ENCODE measurements around the gene BCAP31. TPM values are rescaled to one million over a fixed set of nuclear protein-coding genes. Genes with fewer than 3 reads are reported as not detected.

Gene BCAP31
- polyA plus RNA-seq, 1 experiment: 222 TPM

GRCh38 chrX:153687121-153688039, 36.8 kb downstream of the BCAP31 start, which contains the start of gene SLC6A8:
TSS of gene SLC6A8 (plus strand) at chrX:153687926. CDS start at chrX:153688575, 649 bp downstream.
- ChIA-PET POLR2A (interaction anchor here (0.8 kb wide), 1 partner anchor 609 kb away, joined by 9 read pairs; no protein-coding TSS in a partner anchor), CTCF (interaction anchor here (0.6 to 1.1 kb wide), 3 partner anchors 21 to 30 kb away, joined by 3 to 4 read pairs (median 3); no protein-coding TSS in a partner anchor)
- Histone ChIP-seq H3K27me3 (ENCODE audit: control insufficient read depth, insufficient read depth, low read length) (no peaks in the 10 kb centered on the region), H3K4me3 (ENCODE audit: low read depth, low read length) (peak within 1 kb of the TSS; percentile 45), H3K36me3 (ENCODE audit: control insufficient read depth, insufficient read depth, low read length) (no peaks in the 10 kb centered on the region)
- no peak for DNase-seq (ENCODE audit: low read depth)
- TF ChIP-seq, protein P1, sequence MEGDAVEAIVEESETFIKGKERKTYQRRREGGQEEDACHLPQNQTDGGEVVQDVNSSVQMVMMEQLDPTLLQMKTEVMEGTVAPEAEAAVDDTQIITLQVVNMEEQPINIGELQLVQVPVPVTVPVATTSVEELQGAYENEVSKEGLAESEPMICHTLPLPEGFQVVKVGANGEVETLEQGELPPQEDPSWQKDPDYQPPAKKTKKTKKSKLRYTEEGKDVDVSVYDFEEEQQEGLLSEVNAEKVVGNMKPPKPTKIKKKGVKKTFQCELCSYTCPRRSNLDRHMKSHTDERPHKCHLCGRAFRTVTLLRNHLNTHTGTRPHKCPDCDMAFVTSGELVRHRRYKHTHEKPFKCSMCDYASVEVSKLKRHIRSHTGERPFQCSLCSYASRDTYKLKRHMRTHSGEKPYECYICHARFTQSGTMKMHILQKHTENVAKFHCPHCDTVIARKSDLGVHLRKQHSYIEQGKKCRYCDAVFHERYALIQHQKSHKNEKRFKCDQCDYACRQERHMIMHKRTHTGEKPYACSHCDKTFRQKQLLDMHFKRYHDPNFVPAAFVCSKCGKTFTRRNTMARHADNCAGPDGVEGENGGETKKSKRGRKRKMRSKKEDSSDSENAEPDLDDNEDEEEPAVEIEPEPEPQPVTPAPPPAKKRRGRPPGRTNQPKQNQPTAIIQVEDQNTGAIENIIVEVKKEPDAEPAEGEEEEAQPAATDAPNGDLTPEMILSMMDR (IDR thresholded peaks at IDR 0.05; ENCODE audit: insufficient read depth, low read depth, low read length): peak; percentile 35; the same call in 1 of the 2 replicates

GRCh38 chrX:153686711-153687110, 37.5 kb downstream of the BCAP31 start:
- ChIA-PET CTCF (interaction anchor here (0.6 to 1.1 kb wide), 2 partner anchors 28 to 30 kb away, joined by 3 to 4 read pairs; no protein-coding TSS in a partner anchor), POLR2A (no interaction called here)
- no peak for DNase-seq (ENCODE audit: low read depth)
- H3K27me3 ChIP-seq (ENCODE audit: control insufficient read depth, insufficient read depth, low read length): no peaks in the 10 kb centered on the region
- H3K36me3 ChIP-seq (ENCODE audit: control insufficient read depth, insufficient read depth, low read length): no peaks in the 10 kb centered on the region
- H3K4me3 ChIP-seq (ENCODE audit: low read depth, low read length): no peak overlapping the region
- TF ChIP-seq, protein P1 (IDR thresholded peaks at IDR 0.05; ENCODE audit: insufficient read depth, low read depth, low read length): no peak

DNA sequence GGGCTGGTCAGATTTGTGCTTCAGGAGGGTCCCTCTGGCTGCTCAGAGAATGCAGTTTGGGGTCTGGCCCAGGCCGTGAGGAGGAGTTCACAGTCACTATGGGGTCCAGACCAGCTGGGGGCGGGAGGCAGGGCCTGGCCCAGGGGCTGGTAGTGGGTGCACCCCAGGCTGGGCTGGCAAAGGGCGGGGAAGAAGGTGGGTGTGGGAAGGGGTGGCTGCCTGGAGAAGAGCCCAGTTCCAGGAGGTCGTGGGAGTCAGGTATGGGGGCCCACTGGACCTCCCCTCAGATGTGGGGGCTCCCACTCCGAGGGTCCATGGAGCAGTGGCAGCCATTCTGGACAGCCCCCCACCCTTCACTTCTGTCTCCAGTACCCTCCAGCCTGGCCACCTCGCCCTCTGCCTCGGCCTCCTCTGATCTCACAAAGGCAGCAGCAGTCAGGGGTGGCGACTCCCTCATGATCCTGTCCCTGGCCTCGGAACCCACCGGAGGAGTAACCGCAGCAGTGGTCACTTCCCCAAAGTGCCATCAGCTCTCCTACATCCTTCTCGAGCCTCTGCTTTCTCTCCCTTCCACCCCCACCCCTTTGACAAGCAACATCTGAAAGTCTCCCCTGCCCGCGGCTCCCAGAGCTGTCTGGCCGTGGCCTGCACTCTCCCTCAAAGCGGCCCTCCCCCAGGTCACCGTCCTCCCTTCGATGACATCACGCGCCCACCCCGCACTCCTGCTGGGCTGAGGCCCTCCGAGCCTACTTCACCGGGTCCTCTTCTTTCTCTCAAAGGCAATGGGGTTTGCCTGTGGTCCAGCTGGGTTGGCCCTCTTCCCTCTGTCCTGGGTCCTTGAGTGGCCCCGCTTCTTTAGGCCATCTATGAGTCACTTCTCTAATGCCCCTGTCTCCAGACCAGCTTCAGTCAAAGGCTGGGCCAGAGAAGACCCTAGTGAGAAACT, 38.2 kb downstream of the BCAP31 start:
- ChIA-PET CTCF (interaction anchor here (0.6 kb wide), 1 partner anchor 29 kb away, joined by 4 read pairs; no protein-coding TSS in a partner anchor), POLR2A (no interaction called here)
- Histone ChIP-seq H3K4me3 (ENCODE audit: low read depth, low read length) (no peak overlapping the region), H3K27me3 (ENCODE audit: control insufficient read depth, insufficient read depth, low read length) (no peaks in the 10 kb centered on the region), H3K36me3 (ENCODE audit: control insufficient read depth, insufficient read depth, low read length) (no peaks in the 10 kb centered on the region)
- TF ChIP-seq, protein P1 (IDR thresholded peaks at IDR 0.05; ENCODE audit: insufficient read depth, low read depth, low read length): no peak
- DNase-seq (ENCODE audit: low read depth): no peak

DNA sequence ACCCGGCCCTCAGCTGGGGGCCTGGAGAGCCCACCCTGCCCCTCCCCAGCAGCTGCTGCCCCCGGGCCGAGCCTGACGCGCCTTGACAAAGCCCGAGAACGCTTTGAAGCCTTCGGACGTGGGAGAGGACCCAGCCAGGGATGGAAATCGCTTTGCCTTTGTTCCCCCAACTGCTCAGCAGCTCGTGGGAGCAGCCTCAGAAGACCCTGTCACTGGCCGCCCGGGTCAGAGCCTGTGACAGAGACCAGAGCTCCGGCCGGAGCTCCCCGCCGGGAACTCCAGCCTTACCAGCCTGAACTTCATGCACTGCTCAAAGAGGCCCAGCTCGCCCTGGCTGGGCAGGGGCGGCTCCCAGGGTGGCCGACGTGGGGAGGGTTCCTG, 39.0 kb downstream of the BCAP31 start:
- ChIA-PET POLR2A (no interaction called here), CTCF (interaction anchor here (4.0 kb wide), 1 partner anchor 17 kb away, joined by 23 read pairs; no protein-coding TSS in a partner anchor)
- Histone ChIP-seq H3K36me3 (ENCODE audit: control insufficient read depth, insufficient read depth, low read length) (no peaks in the 10 kb centered on the region), H3K27me3 (ENCODE audit: control insufficient read depth, insufficient read depth, low read length) (no peaks in the 10 kb centered on the region), H3K4me3 (ENCODE audit: low read depth, low read length) (no peak overlapping the region)
- TF ChIP-seq, protein P1 (IDR thresholded peaks at IDR 0.05; ENCODE audit: insufficient read depth, low read depth, low read length): no peak
- DNase-seq (ENCODE audit: low read depth): no peak
